Stimulated activated CD8-positive, alpha-beta memory T cell treated with anti-CD3 and anti-CD28 coated beads, Interleukin-15, amount 100 ng/mL, for 24 hours (primary cell): ENCODE results near the gene SLC12A8.

Experiments
- DNase-seq: peaks from one replicate; pipeline ENCODE4 v3.0.0-alpha.2; 2020; ENCODE audit warnings: low read depth

Gene SLC12A8, protein sequence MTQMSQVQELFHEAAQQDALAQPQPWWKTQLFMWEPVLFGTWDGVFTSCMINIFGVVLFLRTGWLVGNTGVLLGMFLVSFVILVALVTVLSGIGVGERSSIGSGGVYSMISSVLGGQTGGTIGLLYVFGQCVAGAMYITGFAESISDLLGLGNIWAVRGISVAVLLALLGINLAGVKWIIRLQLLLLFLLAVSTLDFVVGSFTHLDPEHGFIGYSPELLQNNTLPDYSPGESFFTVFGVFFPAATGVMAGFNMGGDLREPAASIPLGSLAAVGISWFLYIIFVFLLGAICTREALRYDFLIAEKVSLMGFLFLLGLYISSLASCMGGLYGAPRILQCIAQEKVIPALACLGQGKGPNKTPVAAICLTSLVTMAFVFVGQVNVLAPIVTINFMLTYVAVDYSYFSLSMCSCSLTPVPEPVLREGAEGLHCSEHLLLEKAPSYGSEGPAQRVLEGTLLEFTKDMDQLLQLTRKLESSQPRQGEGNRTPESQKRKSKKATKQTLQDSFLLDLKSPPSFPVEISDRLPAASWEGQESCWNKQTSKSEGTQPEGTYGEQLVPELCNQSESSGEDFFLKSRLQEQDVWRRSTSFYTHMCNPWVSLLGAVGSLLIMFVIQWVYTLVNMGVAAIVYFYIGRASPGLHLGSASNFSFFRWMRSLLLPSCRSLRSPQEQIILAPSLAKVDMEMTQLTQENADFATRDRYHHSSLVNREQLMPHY

GRCh38 chr3:125212509-125213363, at the start of gene SLC12A8:
Gene SLC12A8 (minus strand): TSS chr3:125212748. CDS start chr3:125211349, 1,399 bp downstream.
- DNase-seq, result no peak

- DNase-seq, result no peak
Measured at GRCh38 chr3:125262161-125262560, 49.6 kb upstream of the SLC12A8 start.

DNA sequence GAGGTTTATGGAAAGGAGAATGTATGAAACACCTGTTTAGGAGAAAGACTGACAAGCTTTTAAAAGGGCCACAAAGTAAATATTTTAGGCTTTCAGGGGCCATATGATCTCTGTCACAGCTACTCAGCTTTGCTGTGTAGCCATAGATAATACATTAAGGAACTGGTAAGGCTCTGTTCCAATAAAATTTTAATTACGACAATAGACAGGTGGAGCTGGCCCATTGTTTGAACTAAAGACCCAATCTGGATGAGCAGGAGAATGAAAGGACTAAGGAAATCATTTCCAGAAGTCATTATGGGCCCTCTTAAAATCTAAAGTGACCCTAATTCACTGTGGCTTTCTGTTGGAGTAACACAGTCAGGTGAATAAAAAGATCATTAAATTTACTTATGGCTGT, 48.5 kb upstream of the SLC12A8 start:
- DNase-seq, result no peak

DNA sequence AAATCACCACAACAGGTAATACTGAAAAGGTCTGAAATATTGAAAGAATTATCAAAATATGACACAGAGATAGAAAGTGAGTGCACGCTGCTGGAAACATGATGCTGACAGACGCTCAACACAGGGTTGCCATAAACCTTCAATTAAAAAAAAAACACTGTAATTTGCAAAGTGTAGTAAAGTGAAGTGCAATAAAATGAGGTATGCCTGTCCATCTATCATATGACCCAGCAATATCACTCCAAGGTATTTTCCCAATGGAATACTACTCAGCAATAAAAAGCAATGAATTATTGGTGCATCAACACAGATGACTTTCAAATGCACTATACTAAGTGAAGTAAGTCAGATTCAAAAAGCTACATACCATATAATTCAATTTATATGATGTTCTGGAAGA, 47.6 kb upstream of the SLC12A8 start:
- no peak for DNase-seq

DNA sequence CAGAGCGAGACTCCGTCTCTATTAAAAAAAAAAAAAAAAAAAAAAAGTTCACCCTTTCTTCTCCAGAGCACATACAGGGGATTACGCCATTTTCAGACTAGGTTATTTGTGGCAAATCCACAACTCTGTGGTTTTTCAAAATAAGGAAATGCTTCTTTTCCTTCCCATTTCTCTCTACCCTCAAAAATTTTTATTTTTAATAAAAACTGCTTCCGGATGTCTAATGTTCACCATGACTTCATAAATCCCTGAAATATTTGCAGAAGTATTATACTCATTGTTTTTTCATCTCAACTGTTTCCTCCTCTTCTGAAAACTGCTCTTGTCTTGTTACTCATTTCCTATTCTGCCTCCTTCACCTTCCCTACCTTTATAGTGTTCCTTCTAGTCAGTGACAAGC, 45.0 kb upstream of the SLC12A8 start:
- no peak for DNase-seq

DNA sequence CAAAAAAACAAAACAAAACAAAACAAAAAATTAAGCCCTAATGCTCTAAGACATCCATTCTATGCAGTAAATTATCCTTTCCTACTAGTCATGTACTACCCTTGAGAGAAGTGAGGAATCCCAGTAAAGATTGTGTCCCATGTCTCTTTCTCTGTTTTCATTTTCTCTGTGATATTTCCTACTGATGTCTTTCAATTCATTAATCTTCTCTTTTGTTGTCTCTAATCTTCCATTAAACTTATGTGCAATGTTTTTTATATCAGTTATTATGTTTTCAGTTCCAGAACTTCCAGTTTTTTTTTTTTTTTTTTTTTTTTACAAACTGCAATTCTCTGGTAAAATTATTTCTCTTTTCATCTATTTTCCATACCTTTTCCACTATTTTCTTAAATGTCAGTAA, 44.1 kb upstream of the SLC12A8 start:
- no peak for DNase-seq

- DNase-seq, result no peak
Measured at GRCh38 chr3:125250973-125251372, 38.4 kb upstream of the SLC12A8 start.

DNA sequence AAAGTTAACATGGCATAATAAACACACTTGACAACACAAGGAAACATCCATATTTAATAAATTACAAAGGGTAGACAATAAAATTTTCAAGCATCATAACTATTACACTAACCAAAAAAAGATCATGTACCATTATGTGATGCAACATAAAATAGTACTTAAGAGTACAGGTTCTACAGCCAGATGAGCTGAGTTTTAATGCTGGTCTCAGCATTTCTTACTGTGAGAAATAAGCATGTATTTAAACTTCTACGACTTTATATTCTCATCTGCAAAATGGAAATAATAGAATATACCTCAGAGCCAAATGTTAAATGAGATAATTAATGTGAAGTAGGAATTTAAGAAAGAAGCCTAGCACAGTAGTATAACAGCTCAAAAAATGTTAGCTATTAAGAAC, 33.7 kb upstream of the SLC12A8 start:
- no peak for DNase-seq

- no peak for DNase-seq
Measured at GRCh38 chr3:125245521-125245920, 33.0 kb upstream of the SLC12A8 start.

- no peak for DNase-seq
Measured at GRCh38 chr3:125240496-125240895, 27.9 kb upstream of the SLC12A8 start.

DNA sequence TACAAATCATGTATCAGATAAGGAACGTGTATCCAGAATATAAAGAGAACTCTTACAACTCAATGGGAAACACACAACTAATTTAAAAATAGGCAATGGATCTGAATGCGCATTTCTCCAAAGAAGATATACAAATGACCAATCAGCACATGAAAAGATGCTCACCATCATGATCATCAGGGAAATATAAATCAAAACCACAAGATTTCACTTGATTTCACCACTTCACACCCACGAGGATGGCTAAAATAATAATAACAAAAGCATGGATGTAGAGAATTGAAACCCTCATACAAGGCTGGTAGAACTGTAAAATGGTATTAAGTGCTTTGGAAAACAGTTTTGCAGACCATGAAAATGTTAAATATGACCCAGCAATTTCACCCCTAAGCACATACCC, 26.7 kb upstream of the SLC12A8 start:
- no peak for DNase-seq

- no peak for DNase-seq
Measured at GRCh38 chr3:125238759-125239158, 26.2 kb upstream of the SLC12A8 start.

- no peak for DNase-seq
Measured at GRCh38 chr3:125236331-125236903, 23.9 kb upstream of the SLC12A8 start.

DNA sequence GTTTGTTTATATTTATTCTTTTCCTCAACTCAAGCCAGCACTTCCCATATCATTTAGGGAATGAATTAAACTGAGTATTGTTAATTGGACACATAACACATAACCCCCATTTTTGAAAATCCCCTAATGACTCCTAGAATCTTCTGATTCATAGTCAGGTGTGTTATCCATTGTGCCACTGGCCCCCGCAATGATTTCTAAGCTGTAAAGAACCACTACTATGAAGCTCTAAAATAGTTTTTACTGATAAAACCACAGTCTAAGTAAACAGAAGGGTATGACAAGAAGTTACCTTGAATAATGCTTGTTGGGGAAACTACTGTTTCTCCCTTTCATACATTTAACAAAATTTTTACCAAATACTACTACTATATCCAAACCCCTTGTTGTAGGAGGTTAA, 22.3 kb upstream of the SLC12A8 start:
- no peak for DNase-seq

GRCh38 chr3:125232401-125232800, 19.9 kb upstream of the SLC12A8 start:
- no peak for DNase-seq

DNA sequence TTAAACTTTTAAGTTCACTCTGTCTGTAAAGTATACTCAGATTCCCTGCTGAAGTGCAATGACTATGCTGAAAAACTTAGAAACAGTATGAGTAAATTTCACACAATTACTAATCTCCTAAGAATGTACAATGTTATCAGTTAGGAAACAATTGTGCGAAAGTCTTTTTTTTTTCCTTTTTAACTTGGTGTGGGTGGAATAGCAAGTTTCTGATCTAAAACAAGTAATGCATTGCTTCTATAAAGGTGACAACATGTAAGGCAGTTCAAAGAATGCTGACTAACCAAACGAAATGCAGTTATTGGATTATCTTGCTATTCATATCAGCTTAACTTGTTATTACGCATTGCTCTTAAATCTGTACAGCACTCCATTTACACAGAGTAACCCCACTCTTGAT, 19.3 kb upstream of the SLC12A8 start:
- DNase-seq, result no peak

DNA sequence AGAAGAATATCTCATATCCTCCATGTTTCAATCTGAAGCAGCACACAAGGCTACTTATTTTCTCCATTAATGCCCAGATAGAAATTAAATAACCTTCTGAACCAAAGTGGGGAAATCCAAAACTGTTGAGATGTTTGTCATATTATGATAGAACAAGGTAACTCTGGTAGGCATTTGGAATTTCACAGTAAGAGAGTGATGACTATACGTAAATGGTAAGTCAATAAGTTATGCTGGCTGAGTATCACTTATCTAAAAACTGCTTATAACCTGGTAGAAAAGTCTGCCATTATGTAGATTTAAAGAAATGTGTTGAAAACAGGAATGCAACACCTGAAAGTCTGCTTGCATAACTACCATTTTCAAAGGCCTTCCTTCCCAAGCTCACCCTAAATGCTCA, 17.2 kb upstream of the SLC12A8 start:
- DNase-seq, result no peak

GRCh38 chr3:125229168-125229567, 16.6 kb upstream of the SLC12A8 start:
- DNase-seq, result no peak

- no peak for DNase-seq
Measured at GRCh38 chr3:125221831-125222230, 9.3 kb upstream of the SLC12A8 start.

DNA sequence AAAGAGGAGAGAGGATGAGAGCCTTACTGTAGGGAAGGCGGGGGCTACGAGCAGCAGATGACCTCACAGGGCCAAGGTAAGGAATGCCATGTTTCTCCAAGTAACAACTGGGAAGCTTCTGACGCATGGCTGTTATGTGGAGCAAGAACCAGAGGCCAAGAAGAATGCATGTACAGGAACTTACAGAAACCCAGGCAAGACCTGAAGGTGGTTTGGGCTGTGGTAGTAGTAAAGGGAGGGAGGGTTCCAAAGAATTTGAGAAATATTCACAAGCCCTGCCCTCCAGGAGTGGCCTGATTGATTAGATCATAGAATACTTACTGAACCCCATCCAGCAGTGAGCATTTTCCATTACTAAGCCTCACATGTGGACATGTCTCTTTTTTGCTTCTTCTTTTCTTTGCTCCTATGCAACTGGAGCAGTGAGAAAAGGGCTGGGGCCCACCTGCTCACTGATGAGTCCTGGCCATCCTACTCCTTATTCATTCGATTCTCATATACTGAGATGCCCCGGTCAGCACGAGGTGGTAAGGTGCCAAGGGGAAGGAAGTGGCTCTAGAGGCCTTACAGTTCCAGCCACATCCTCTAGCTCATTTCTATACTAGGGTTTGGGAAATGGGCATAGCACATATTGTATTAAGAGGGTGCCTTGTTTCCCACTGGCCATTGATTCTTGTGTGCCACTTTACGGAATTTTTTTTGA, 8.3 kb upstream of the SLC12A8 start:
- DNase-seq, result no peak

- DNase-seq, result no peak
Measured at GRCh38 chr3:125220183-125220582, 7.6 kb upstream of the SLC12A8 start.

DNA sequence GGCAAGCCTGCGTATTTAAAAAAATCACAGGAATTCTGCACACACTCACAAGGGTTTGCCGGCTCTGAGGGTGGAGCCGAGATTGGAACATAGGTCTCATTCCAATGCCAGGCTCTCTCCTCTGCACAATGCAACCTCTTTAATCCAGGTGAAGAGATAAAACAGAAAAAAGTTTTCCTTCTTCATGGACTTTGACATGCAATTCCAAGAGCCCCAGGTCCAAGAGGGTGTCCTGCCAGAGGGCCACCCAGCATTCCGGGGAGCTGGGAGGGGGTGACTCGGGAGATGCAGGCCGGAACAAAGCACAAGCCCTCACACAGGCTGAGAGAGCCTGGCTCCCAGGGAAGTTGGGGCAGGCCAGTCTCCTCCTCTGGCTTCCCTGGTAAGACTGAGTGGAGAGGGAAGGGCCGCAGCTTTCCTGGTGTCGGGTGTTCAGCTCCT, 6.7 kb upstream of the SLC12A8 start:
- DNase-seq, result no peak
